Measurements from ENCODE around the gene CD180. TPM values are rescaled to one million over a fixed set of nuclear protein-coding genes. Genes with fewer than 3 reads are reported as not detected.

CD180 gene
- total and polyA plus RNA-seq, 9 of the 15 experiments (the other 6 are each of a cell fraction or from before 2014, with no cell fraction given): 0.01 to 0.07 TPM; not detected in 7

GRCh38 chr5:67189079-67189354 lies 7.6 kb downstream of the CD180 start:
- Histone ChIP-seq H3K4me3 (no peak overlapping the region), H4K20me1 (replicated peaks; ENCODE audit: control insufficient read depth, insufficient read depth, low read length) (no peaks in the 10 kb centered on the region; the same call in 1 of the 2 replicates), H2AFZ (ENCODE audit: low read depth, low read length) (no peak overlapping the region), H3K36me3 (ENCODE audit: control insufficient read depth, insufficient read depth, low read length) (no peaks in the 10 kb centered on the region), H3K27ac (ENCODE audit: extremely low read depth, low read depth, low read length) (no peak overlapping the region), H3K27me3 (ENCODE audit: control insufficient read depth in 2 of 2, insufficient read depth in 2 of 2, low read length in 2 of 2) (peaks cover 13 to 15% of the 10 kb centered on the region in 2 experiments; a peak in 4 of 5 replicates), H3K4me2 (ENCODE audit: insufficient read depth, low read length) (no peak overlapping the region), H3K9me1 (ENCODE audit: control insufficient read depth, insufficient read depth, low read length) (no peaks in the 10 kb centered on the region), H3K9ac (ENCODE audit: insufficient read depth in 1 of 2, low read depth in 2 of 2, low read length in 2 of 2) (no peak overlapping the region), H3K9me3 (replicated peaks; ENCODE audit: control insufficient read depth, insufficient read depth, low read depth, low read length) (no peaks in the 10 kb centered on the region), H3K79me2 (ENCODE audit: control insufficient read depth, insufficient read depth, low read length) (no peaks in the 10 kb centered on the region), H3K4me1 (replicated peaks in 1 of 2; ENCODE audit: control insufficient read depth in 2 of 2, insufficient read depth in 2 of 2, low read length in 2 of 2) (no peaks in the 10 kb centered on the region)
- DNase-seq (ENCODE audit: extremely low read depth in 1 of 4, low spot score in 3 of 4) (no peak), FAIRE-seq (no peak), ATAC-seq (no peak)
- in situ Hi-C loops (cut with MboI) (no loop called here), intact Hi-C loops (cut with micrococcal nuclease) (no loop called here)
- no peak for TF ChIP-seq SREBF1 (IDR thresholded peaks at IDR 0.05; ENCODE audit: borderline replicate concordance, low read depth, low read length)
- TF ChIP-seq RFX7 (CRISPR knock-in tag; IDR thresholded peaks at IDR 0.05): no peak
- TF ChIP-seq YBX1 (IDR thresholded peaks at IDR 0.05): no peak
- TF ChIP-seq PCBP1 (IDR thresholded peaks at IDR 0.05; ENCODE audit: low read depth, low read length, poor library complexity, severe bottlenecking): no peak
- no peak for TF ChIP-seq MBD1 (CRISPR knock-in tag; IDR thresholded peaks at IDR 0.05)
- no peak for TF ChIP-seq SETDB1 (IDR thresholded peaks at IDR 0.05; ENCODE audit: low read length)
- no peak for TF ChIP-seq CC2D1A (IDR thresholded peaks at IDR 0.05)
- TF ChIP-seq NCOA1 (IDR thresholded peaks at IDR 0.05; ENCODE audit: low read depth): no peak
- no peak for TF ChIP-seq ERF (CRISPR knock-in tag; IDR thresholded peaks at IDR 0.05)
- TF ChIP-seq SIX5 (IDR thresholded peaks at IDR 0.05; ENCODE audit: borderline replicate concordance in 1 of 2, insufficient read depth in 1 of 2, low read depth in 1 of 2, low read length in 2 of 2): no peak
- TF ChIP-seq ARNT (IDR thresholded peaks at IDR 0.05): no peak
- ChIA-PET POLR2A (no interaction called here), CTCF (ENCODE audit: low intra/inter-chr PET ratio) (no interaction called here)
- no TSS peak for BruUV-seq (replicated peaks)
- WGBS (ENCODE audit: insufficient coverage, low coverage, missing lambda C conversion rate): 7% methylated on average over 3 of the region's 3 CpGs

All from K562 (cell line).